SU-DHL-6 (cell line): Measurements from ENCODE around the gene PPP6R3.
"Not testable (repeated sequence)": the region's sequence is repeated elsewhere in the genome, so short reads cannot be mapped to it uniquely, and the experiment has no call there.

Experiments
- H2AFZ ChIP-seq: fragments of 200-600 bp; sonication (generic); 2 replicates; pipeline ENCODE4 v1.6.1; 2014; ENCODE audit warnings: low read depth, mild to moderate bottlenecking, moderate library complexity, mixed read lengths, antibody characterized with exemption, low read length; ENCODE audit not compliant: severe bottlenecking
- H3F3A ChIP-seq: fragments of 200-600 bp; shearing (Covaris generic); 2 replicates; pipeline ENCODE4 v1.6.0; 2016; ENCODE audit warnings: antibody characterized with exemption, mild to moderate bottlenecking; ENCODE audit not compliant: insufficient read depth
- H3K27ac ChIP-seq: fragments of 200-600 bp; sonication (generic); 2 replicates; pipeline ENCODE4 v1.5.1; 2016; ENCODE audit warnings: low read depth, mild to moderate bottlenecking, low read length, moderate library complexity, mixed read lengths
- H3K27me3 ChIP-seq: fragments of 200-600 bp; sonication (generic), shearing (Covaris generic); 2 replicates; pipeline ENCODE4 v1.6.0; 2014; ENCODE audit warnings: mild to moderate bottlenecking, low read length
- H3K36me3 ChIP-seq: fragments of 200-600 bp; sonication (generic); 2 replicates; pipeline ENCODE4 v1.6.1; 2014; ENCODE audit warnings: mild to moderate bottlenecking, low read length, mixed read lengths
- H3K4me2 ChIP-seq: fragments of 300-600, 200-600 bp; shearing (Covaris generic), sonication (generic); 2 replicates; pipeline ENCODE4 v1.6.0; 2014; ENCODE audit warnings: low read length, low read depth, mild to moderate bottlenecking; ENCODE audit not compliant: poor library complexity, severe bottlenecking
- H3K4me3 ChIP-seq: fragments of 200-600 bp; sonication (generic); 2 replicates; pipeline ENCODE4 v1.5.1; 2014; ENCODE audit warnings: antibody characterized with exemption, low read length, mild to moderate bottlenecking, mixed read lengths; ENCODE audit not compliant: insufficient read depth, poor library complexity, severe bottlenecking
- H3K79me2 ChIP-seq: fragments of 200-600 bp; sonication (generic); 2 replicates; pipeline ENCODE4 v1.6.1; 2014; ENCODE audit warnings: mild to moderate bottlenecking, low read length, moderate library complexity; ENCODE audit not compliant: insufficient read depth
- H3K9ac ChIP-seq: fragments of 200-600 bp; sonication (generic); 2 replicates; pipeline ENCODE4 v1.7.0; 2014; ENCODE audit warnings: mild to moderate bottlenecking, low read length
- H3K9me2 ChIP-seq: fragments of 200-600 bp; sonication (generic); replicated peaks from 2 replicates; pipeline ENCODE4 v1.6.1; 2014; ENCODE audit warnings: low read length; ENCODE audit not compliant: insufficient read depth
- H3K9me3 ChIP-seq: fragments of 200-600 bp; sonication (generic); 2 replicates; pipeline ENCODE4 v1.6.1; 2014; ENCODE audit warnings: low read length, mixed read lengths; ENCODE audit not compliant: insufficient read depth
- H4K20me1 ChIP-seq: fragments of 200-600 bp; sonication (generic); 2 replicates; pipeline ENCODE4 v1.6.1; 2014; ENCODE audit warnings: low read depth, mild to moderate bottlenecking, antibody characterized with exemption, low read length, moderate library complexity, mixed read lengths
- EZH2phosphoT487 ChIP-seq: fragments of 200-600 bp; sonication (generic), shearing (Covaris generic); conservative IDR thresholded peaks from 2 replicates; pipeline ENCODE4 v1.6.1; 2018; ENCODE audit warnings: mild to moderate bottlenecking, antibody characterized with exemption, low read length, moderate library complexity, mixed read lengths
- TF ChIP-seq, protein P1 (sequence below): fragments of 200-600 bp; sonication (generic); IDR thresholded peaks from one replicate; pipeline ENCODE4 v1.5.1; 2017; ENCODE audit warnings: antibody characterized with exemption, mild to moderate bottlenecking, low read length, moderate library complexity; ENCODE audit not compliant: insufficient read depth, poor library complexity, severe bottlenecking

Gene PPP6R3

DNA sequence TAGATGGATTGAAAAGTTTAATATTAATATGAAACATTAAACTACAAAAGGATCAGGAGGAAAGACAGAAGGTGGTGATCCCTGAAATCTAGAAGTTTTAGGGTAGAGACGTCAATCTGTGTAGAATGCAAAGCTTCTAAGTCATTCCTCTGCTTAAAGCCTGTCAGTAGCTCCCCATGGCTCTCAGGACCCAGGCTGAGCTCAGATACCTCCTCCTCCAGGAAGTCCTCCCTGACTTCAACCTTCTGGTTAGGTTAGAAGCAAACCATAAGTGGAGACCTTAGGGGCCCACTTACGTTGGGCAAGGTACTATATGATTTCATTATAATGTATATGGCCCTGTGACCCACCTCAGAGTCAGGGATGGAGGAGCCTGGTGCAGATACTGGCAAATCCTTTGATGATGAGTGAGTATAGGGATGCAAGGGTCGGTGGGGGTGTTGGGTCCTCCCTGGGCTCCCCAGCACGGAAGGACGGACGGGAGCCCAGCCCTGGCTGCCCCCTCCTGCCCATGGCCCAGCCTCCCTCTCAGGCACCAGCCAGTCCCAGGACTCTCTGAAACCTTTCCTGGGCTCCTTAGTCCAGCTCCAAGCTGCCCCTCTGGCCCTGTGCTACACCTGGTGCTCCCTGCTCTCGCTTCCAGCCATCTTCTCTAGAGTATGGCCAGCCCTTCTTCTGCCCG lies 3.2 kb upstream of the PPP6R3 start:
- H4K20me1 ChIP-seq = peaks cover 9% of the 10 kb centered on the region
- H3K27me3 ChIP-seq = no peaks in the 10 kb centered on the region
- H3K4me3 ChIP-seq = no peak overlapping the region
- no peaks in the 10 kb centered on the region for H3K36me3 ChIP-seq
- H2AFZ ChIP-seq = no peak overlapping the region
- H3F3A ChIP-seq = peaks cover 4% of the 10 kb centered on the region; the same call in 1 of the 2 replicates
- H3K9ac ChIP-seq = no peak overlapping the region
- peaks cover 18% of the 10 kb centered on the region for H3K79me2 ChIP-seq
- H3K9me2 ChIP-seq = no peaks in the 10 kb centered on the region
- TF ChIP-seq, protein P1, sequence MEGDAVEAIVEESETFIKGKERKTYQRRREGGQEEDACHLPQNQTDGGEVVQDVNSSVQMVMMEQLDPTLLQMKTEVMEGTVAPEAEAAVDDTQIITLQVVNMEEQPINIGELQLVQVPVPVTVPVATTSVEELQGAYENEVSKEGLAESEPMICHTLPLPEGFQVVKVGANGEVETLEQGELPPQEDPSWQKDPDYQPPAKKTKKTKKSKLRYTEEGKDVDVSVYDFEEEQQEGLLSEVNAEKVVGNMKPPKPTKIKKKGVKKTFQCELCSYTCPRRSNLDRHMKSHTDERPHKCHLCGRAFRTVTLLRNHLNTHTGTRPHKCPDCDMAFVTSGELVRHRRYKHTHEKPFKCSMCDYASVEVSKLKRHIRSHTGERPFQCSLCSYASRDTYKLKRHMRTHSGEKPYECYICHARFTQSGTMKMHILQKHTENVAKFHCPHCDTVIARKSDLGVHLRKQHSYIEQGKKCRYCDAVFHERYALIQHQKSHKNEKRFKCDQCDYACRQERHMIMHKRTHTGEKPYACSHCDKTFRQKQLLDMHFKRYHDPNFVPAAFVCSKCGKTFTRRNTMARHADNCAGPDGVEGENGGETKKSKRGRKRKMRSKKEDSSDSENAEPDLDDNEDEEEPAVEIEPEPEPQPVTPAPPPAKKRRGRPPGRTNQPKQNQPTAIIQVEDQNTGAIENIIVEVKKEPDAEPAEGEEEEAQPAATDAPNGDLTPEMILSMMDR = no peak
- no peak for TF ChIP-seq EZH2phosphoT487
- no peaks in the 10 kb centered on the region for H3K9me3 ChIP-seq
- H3K27ac ChIP-seq = no peak overlapping the region
- no peak overlapping the region for H3K4me2 ChIP-seq

DNA sequence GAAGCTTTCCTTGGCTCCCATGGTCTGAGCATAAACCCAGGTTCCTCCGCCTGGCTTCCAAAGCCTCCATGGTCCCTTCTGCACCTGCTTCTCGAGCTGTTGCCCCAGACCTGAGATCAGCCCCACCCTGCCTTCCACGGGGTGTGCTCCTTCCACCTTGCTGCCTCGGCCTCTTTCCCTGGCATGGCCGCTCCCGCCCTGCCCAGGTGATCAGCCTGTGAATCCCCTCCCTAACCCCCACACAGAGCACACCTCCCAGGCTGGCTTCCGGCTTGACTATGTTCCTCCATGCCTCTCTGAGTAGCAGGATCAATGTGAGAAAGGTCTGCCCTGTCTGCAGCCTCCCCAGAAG lies 2.7 kb upstream of the PPP6R3 start:
- H3F3A ChIP-seq = peaks cover 4% of the 10 kb centered on the region; the same call in 1 of the 2 replicates
- TF ChIP-seq, protein P1 = no peak
- no peak for TF ChIP-seq EZH2phosphoT487
- peaks cover 23% of the 10 kb centered on the region for H3K79me2 ChIP-seq
- H3K4me3 ChIP-seq = no peak overlapping the region
- H3K9ac ChIP-seq = no peak overlapping the region
- H2AFZ ChIP-seq = no peak overlapping the region
- H3K9me2 ChIP-seq = no peaks in the 10 kb centered on the region
- no peak overlapping the region for H3K27ac ChIP-seq
- no peaks in the 10 kb centered on the region for H3K27me3 ChIP-seq
- no peaks in the 10 kb centered on the region for H3K36me3 ChIP-seq
- no peak overlapping the region for H3K4me2 ChIP-seq
- peaks cover 14% of the 10 kb centered on the region for H4K20me1 ChIP-seq
- no peaks in the 10 kb centered on the region for H3K9me3 ChIP-seq

DNA sequence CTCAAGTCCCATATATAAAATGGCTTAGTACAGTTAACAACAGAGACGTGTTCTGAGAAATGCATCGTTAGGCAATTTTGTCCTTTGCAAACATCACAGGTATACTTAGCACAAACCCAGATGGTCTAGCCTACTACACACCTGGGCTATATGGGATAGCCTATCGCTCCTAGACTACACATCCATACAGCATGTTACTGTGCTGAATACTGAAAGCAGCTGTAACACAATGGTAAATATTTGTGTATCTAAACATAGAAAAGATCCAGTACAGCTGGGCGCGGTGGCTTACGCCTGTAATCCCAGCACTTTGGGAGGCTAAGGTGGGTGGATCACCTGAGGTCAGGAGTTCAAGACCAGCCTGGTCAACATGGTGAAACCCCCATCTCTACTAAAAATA lies 2.2 kb upstream of the PPP6R3 start:
- not testable (repeated sequence) for H3K27me3 ChIP-seq, H3K4me2 ChIP-seq, H3K4me3 ChIP-seq, H3K27ac ChIP-seq, H3F3A ChIP-seq, H3K9ac ChIP-seq, H3K9me3 ChIP-seq, H2AFZ ChIP-seq, H3K36me3 ChIP-seq, H3K9me2 ChIP-seq
- peaks cover 18% of the 10 kb centered on the region for H4K20me1 ChIP-seq
- peaks cover 28% of the 10 kb centered on the region for H3K79me2 ChIP-seq

DNA sequence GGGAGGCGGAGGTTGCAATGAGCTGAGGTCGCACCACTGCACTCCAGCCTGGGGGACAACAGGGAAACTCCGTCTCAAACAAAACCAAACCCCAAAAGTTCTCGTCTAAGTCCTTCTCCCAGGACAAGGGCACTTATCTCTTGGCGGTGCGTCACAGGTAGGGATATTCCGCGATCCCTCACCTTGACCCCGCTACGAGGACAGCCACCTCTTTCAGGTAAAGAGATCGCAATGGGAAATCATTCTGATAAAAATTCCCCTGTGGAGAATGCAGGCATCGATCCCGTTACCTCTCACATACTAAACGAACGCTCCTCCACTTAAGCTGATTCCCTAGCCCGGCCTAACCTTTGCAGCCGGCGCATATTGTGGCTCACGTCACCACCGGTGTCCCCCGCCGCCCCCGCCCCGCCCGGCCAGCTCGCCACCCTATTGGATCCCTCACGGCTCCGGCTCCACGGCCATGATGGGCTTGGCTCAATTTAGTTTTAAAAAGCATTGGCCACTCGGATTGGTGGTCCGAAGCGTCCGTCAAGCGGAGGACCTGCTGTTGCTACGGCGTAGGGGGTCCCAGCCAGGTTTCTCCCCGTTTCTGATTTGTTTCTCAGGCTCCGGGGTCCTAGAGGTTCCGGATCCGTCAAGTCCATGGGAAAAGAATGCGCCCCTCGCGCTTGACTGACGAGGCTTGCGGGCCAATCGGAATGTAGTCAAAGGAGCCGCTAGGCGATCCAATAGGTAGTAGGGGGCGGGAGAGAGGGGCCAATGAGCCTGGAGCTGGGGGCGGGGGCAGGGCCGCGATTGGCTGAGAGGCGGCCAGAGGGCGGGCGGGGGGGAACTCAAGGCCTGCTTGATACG lies 439 bp upstream of the PPP6R3 start:
- no peak for TF ChIP-seq EZH2phosphoT487
- TF ChIP-seq, protein P1 = no peak
- Histone ChIP-seq H2AFZ (peak overlapping the region; percentile 89), H3K36me3 (no peaks in the 10 kb centered on the region), H3K4me3 (peak overlapping the region; percentile 100), H3K9ac (peak overlapping the region; percentile 83), H3K9me3 (no peaks in the 10 kb centered on the region), H3K9me2 (no peaks in the 10 kb centered on the region), H3K27me3 (no peaks in the 10 kb centered on the region), H4K20me1 (peaks cover 29% of the 10 kb centered on the region), H3F3A (peaks cover 4% of the 10 kb centered on the region; the same call in 1 of the 2 replicates), H3K27ac (peak overlapping the region; percentile 81), H3K4me2 (peak overlapping the region; percentile 72), H3K79me2 (peaks cover 45% of the 10 kb centered on the region)
